ENCODE measurements around the gene AKAP5. TPM values are rescaled to one million over a fixed set of nuclear protein-coding genes. Genes with fewer than 3 reads are reported as not detected.

AKAP5 gene
- total and polyA plus RNA-seq, 8 donors, result 1.7 to 3.6 (median 2.8) TPM

DNA sequence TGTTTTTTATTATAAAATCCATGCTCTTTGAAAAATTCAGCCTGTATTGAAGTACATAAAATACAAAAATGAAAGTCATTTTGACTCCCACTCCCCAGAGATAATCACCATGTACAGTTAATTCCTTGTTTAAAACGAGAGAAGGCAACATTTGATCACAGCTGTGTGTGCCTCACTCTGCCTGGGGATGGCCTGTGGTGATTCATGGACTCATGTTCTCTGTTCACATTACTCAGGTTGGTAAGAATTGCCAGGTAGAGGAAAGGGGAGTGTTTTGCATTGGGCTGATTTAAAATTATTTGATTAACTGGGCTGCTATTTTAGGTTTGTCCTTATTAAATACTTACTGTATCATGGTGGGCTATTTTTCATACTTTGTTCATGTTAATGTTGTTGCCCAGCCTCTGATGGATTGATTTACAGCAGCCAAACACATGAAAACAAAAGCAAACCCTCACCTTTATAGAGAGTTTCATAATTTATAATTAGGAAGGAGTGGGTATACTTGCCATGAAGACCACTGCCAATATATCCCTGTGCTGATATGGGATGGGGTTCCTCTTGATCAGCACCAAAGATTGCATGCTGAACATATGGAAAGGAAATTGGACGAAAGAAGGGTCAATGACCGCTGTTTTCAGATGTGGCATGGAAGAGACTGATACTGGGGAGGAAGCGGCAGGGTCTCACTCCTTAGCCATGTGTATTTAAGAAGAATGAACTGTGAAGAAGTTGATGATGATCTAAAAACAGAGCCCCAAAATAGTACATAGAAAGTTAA, 42.3 kb downstream of the AKAP5 start:
- H3K9me3 ChIP-seq, result no peaks in the 10 kb centered on the region
- TF ChIP-seq, protein P1, sequence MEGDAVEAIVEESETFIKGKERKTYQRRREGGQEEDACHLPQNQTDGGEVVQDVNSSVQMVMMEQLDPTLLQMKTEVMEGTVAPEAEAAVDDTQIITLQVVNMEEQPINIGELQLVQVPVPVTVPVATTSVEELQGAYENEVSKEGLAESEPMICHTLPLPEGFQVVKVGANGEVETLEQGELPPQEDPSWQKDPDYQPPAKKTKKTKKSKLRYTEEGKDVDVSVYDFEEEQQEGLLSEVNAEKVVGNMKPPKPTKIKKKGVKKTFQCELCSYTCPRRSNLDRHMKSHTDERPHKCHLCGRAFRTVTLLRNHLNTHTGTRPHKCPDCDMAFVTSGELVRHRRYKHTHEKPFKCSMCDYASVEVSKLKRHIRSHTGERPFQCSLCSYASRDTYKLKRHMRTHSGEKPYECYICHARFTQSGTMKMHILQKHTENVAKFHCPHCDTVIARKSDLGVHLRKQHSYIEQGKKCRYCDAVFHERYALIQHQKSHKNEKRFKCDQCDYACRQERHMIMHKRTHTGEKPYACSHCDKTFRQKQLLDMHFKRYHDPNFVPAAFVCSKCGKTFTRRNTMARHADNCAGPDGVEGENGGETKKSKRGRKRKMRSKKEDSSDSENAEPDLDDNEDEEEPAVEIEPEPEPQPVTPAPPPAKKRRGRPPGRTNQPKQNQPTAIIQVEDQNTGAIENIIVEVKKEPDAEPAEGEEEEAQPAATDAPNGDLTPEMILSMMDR (IDR thresholded peaks at IDR 0.05), result no peak

GRCh38 chr14:64508215-64508776, 43.0 kb downstream of the AKAP5 start:
- intact Hi-C loops (cut with DNase I), result no loop called here

More for the DNA sequence above, 42.3 kb downstream of the AKAP5 start:
- Histone ChIP-seq H3K27me3 (no peaks in the 10 kb centered on the region), H3K4me3 (no peak overlapping the region), H3K36me3 (no peaks in the 10 kb centered on the region), H3K4me1 (peaks cover 42 to 74% of the 10 kb centered on the region in 2 donors), H3K27ac (peak overlapping the region in 1 of 2 donors; percentile 100)
- DNase-seq (no peak), ATAC-seq (no peak)
- intact Hi-C loops (cut with DNase I), result no loop called here

GRCh38 chr14:64509036-64509435, 43.7 kb downstream of the AKAP5 start:
- Histone ChIP-seq H3K27me3 (no peaks in the 10 kb centered on the region), H3K36me3 (no peaks in the 10 kb centered on the region), H3K9me3 (no peaks in the 10 kb centered on the region), H3K4me3 (no peak overlapping the region), H3K27ac (no peak overlapping the region), H3K4me1 (peaks cover 38 to 78% of the 10 kb centered on the region in 2 donors)
- ATAC-seq (no peak), DNase-seq (no peak)
- TF ChIP-seq, protein P1 (IDR thresholded peaks at IDR 0.05), result no peak
- intact Hi-C loops (cut with DNase I), result no loop called here

More at GRCh38 chr14:64508215-64508776, 43.0 kb downstream of the AKAP5 start:
- Histone ChIP-seq H3K4me1 (peaks cover 38 to 77% of the 10 kb centered on the region in 2 donors), H3K27me3 (no peaks in the 10 kb centered on the region), H3K27ac (no peak overlapping the region), H3K36me3 (no peaks in the 10 kb centered on the region), H3K9me3 (no peaks in the 10 kb centered on the region), H3K4me3 (no peak overlapping the region)
- TF ChIP-seq, protein P1 (IDR thresholded peaks at IDR 0.05), result no peak
- ATAC-seq (no peak), DNase-seq (no peak)

- Histone ChIP-seq H3K4me1 (peaks cover 34 to 78% of the 10 kb centered on the region in 2 donors), H3K9me3 (no peaks in the 10 kb centered on the region), H3K27ac (peak overlapping the region; percentile 4 to 68), H3K4me3 (no peak overlapping the region), H3K27me3 (no peaks in the 10 kb centered on the region), H3K36me3 (no peaks in the 10 kb centered on the region)
- TF ChIP-seq, protein P1 (IDR thresholded peaks at IDR 0.05), result peak; percentile 93 to 98
- intact Hi-C loops (cut with DNase I), result no loop called here
- peak; percentile 82 for ATAC-seq
- DNase-seq, result peak in 3 of 4 donors; percentile 46 to 74 (median 46)
Observed at GRCh38 chr14:64510825-64511671, 45.7 kb downstream of the AKAP5 start.
